GM15510 (cell line): Measurements from ENCODE around the gene INSYN1.

Experiments used
- POLR2A ChIP-seq: IDR thresholded peaks from 3 replicates; pipeline ENCODE4 v1.6.1; 2011; ENCODE audit warnings: borderline replicate concordance; ENCODE audit not compliant: insufficient read length; ENCODE audit errors: extremely low read depth

Gene INSYN1

GRCh38 chr15:73779974-73780373 is 26.8 kb upstream of the INSYN1 start:
- TF ChIP-seq POLR2A = no peak

- no peak for TF ChIP-seq POLR2A
Measured at GRCh38 chr15:73777741-73778140, 24.6 kb upstream of the INSYN1 start.

GRCh38 chr15:73773428-73773827 is 20.3 kb upstream of the INSYN1 start:
- no peak for TF ChIP-seq POLR2A

- no peak for TF ChIP-seq POLR2A
Measured at GRCh38 chr15:73771385-73772045, 18.4 kb upstream of the INSYN1 start.

- no peak for TF ChIP-seq POLR2A
Measured at GRCh38 chr15:73770050-73770449, 16.9 kb upstream of the INSYN1 start.

GRCh38 chr15:73767806-73768501 is 14.8 kb upstream of the INSYN1 start:
- TF ChIP-seq POLR2A = no peak

- TF ChIP-seq POLR2A = no peak
Measured at GRCh38 chr15:73766598-73766997, 13.4 kb upstream of the INSYN1 start.

- no peak for TF ChIP-seq POLR2A
Measured at GRCh38 chr15:73765778-73766177, 12.6 kb upstream of the INSYN1 start.

- no peak for TF ChIP-seq POLR2A
Measured at GRCh38 chr15:73763931-73764330, 10.8 kb upstream of the INSYN1 start.

GRCh38 chr15:73760330-73761329 is 7.5 kb upstream of the INSYN1 start:
- no peak for TF ChIP-seq POLR2A

- TF ChIP-seq POLR2A = no peak
Measured at GRCh38 chr15:73758461-73758860, 5.3 kb upstream of the INSYN1 start.

GRCh38 chr15:73757571-73757970 is 4.4 kb upstream of the INSYN1 start:
- TF ChIP-seq POLR2A = no peak

GRCh38 chr15:73756947-73757513 is 3.9 kb upstream of the INSYN1 start:
- no peak for TF ChIP-seq POLR2A

- TF ChIP-seq POLR2A = no peak
Measured at GRCh38 chr15:73756390-73756789, 3.2 kb upstream of the INSYN1 start.

GRCh38 chr15:73755946-73756345 is 2.8 kb upstream of the INSYN1 start:
- TF ChIP-seq POLR2A = no peak

GRCh38 chr15:73755481-73755880 is 2.3 kb upstream of the INSYN1 start:
- TF ChIP-seq POLR2A = no peak

GRCh38 chr15:73754461-73754860 is 1.3 kb upstream of the INSYN1 start:
- no peak for TF ChIP-seq POLR2A
